Kidney capillary endothelial cell (primary cell): Measurements from ENCODE around the gene RANBP10.

Source experiments
- DNase-seq: peaks from one replicate; pipeline ENCODE4 v3.0.0-alpha.2; 2018; ENCODE audit warnings: low spot score

The RANBP10 gene

DNA sequence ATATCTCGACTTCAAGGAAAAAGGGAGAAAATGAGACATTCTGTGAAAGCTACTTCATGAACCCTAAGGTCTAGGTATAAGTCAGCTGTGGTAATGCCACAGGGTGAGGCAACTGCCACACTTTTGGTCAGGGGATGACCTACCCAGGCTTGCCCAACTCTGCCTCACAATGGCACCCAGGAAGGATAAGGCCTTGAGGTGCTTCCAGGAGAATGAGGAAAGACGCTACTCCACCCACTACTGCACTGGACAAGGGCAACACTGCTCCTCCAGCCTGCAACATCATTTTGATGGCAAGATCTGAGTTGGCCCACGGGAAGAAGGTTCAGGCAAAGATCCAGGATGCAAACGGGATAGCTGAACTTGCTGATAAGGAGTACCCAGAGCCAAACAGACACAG lies 65.2 kb downstream of the RANBP10 start:
- DNase-seq = no peak

- DNase-seq = no peak
Measured at GRCh38 chr16:67740391-67740790, 66.0 kb downstream of the RANBP10 start.

DNA sequence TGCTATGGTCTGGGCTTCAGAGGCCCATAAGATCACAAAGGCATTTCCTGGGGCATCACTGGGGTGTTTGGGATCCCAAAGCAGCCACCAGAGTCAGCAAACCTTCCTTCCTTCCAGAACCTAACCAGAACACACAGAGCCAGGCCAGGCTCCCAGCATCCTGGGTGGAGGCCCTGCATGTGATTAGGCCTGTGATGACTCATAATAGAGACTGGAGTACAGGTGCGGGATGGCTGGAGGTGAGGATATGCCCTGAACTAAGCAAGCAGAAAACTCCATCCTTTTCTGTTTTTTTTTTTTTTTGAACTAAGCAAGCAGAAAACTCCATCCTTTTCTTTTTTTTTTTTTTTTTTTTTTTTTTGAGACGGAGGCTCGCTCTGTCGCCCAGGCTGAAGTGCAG lies 69.5 kb downstream of the RANBP10 start:
- DNase-seq = no peak

GRCh38 chr16:67734731-67735201 lies 71.6 kb downstream of the RANBP10 start:
- no peak for DNase-seq

GRCh38 chr16:67733734-67734470 lies 72.5 kb downstream of the RANBP10 start:
- DNase-seq = no peak

GRCh38 chr16:67731753-67732095 lies 74.6 kb downstream of the RANBP10 start:
- DNase-seq = no peak

GRCh38 chr16:67731071-67731752 lies 75.1 kb downstream of the RANBP10 start:
- DNase-seq = no peak

DNA sequence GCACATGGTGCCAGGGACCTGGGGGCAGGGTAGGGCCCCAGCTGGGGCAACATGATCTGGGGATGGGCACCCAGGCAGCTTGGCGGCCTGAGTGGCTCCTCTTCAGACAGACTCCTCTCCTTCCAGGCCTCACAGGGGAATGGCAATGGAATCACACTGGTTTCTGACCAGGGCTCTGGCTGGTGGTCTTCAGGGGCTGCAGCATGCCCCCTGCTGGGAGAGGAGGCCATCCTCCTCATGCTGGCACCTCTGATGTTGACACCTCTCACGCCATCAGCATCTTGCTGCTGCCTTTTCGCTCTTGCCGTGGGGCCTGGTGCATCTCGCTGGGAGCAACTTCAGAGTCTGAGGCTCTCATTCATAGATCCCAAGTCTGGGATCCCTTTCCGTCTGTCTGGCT lies 76.0 kb downstream of the RANBP10 start:
- no peak for DNase-seq

- no peak for DNase-seq
Measured at GRCh38 chr16:67729636-67730248, 76.6 kb downstream of the RANBP10 start.

DNA sequence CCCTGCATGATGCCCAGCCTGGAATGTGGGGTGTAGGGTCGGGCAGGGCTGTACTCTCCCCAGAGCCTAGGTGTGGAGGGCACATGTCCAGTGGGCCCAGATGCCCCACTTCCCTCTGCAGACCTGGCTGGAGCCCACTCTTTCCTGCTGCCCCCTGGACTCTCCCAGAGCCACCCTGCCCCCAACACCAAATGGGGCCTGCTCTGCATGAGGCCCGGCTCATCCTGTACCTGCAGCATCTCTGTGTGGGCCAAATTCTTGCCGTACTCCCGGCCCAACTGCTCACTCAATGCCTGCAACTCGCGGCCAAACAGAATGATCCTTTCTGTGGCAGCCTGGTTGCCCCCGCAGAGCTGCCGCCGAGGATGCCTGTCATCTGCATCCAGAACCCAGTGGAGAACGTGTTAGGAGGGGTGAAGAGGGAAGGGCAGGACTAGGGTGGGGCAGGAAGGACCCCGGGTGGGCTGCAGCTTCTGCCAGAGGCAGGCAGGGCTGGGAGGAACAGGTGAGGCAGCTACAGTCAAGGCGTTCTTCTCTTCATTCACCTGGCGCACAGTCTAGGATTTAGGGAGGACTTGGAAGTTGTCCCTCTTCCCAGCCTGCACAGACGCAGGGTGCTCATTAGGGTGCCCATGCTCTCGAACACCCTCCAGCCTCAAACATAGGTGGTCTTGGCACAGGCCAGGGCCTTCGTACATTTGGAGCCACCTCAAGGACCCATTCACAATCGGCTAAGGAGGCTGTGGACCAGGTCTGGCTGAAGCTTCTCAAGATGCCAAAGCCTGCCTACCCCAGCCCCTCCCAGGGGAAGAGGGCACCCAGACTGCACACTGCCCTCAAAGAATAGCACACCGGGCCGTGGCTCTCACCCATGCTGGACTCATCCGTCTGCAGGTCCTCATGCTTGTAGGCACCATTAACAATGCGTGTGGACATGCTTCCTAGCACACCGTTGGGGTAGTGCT lies 78.6 kb downstream of the RANBP10 start:
- no peak for DNase-seq

GRCh38 chr16:67726106-67727034 lies 80.0 kb downstream of the RANBP10 start:
- DNase-seq = no peak

GRCh38 chr16:67723911-67724305 lies 82.5 kb downstream of the RANBP10 start:
- DNase-seq = no peak

DNA sequence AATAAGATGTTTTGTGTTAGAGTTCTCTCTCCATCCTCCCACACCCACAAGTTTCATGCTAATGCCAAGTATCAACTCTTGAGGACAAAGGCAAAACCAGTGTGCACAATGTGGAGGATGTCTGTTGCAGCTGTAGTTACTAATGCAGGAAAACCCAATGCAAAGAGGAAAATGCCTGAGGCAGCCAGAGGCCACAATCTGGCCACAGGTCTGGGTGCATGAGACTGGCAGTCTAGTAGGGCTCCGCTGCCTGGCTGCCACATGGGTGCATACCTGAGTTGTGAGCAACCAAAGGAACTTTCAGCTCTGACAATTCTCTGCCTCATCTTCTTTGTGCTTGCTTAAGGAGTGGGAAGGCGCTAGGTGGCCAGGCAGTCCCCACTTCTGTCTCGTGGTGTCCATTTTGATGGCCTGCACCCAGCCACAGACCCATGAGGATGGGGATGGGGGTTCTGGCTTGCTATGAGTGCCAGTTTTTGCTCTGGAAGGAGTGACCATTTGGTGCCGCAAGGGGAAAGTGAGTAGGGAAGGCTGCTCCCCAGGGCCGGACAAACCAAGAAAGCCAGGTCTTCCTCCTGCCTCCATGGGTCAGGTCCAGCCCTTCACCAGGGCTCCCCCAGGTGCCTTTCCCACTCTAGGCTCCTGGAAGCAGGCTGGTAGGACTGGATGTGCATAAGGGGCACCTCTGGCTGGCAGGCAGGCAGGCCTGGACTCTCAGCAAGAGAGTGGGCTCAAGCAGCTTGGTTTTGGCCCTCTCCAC lies 83.0 kb downstream of the RANBP10 start:
- no peak for DNase-seq

- DNase-seq = peak; percentile 4
Measured at GRCh38 chr16:67720236-67720635, 86.1 kb downstream of the RANBP10 start.

DNA sequence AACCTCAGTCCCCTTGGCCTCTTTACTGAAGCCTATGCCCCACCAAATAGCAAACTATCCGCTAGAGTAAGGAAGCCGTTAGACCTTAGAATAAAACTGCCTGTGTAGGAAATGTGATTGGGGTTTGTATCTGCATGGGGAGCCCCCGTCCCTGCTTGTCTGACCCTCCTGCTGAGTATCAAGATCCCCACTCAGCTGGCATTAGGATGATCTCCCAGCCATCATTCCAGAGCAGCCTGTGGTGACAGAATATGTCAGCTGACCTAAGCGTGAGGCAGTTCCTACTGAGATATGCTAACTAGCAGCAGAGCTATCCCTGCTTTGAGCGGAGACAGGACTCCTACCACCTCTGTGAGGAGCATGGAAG lies 86.6 kb downstream of the RANBP10 start:
- DNase-seq = peak; percentile 49

DNA sequence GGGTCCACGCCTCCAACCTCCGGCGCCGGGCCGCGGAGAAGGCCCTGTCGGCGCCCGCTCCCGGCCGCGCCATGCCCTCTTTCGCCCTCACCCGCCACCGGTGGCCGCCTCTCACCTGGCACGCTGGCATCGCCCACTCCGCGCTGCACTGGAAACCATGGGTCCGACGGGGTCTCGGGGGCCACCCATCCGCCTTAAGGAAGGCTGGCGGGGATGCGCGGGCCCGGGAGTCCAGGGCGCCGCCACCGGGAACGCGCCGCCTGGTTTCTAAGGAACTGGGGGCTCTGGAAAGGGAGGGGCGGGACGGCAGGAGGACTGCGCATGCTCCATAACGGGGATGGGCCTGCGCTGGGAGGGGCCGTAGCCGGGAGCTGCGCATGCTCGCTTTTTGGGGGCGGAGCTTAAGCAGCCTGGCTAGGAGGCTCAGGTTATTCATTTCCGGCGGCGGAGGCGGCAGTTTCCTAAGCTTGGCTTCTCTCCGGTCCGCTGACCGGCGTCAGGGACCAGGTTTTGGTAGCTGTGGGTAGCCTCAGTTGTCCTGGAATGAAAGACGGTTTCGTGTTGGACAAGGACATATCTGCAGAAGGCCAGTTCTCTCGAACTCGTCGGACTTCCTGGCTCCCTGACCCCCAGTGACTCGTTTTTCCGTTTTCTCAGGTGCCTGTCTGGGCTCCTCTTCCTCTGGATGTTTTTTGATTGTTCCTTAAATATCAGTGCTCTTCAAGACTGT lies 87.1 kb downstream of the RANBP10 start, which contains the start of gene GFOD2:
GFOD2 (minus strand) TSS at position 269 of the 730 bp plus-strand sequence. CDS start 33,601 bp downstream, outside the sequence.
- DNase-seq = peak; percentile 97

DNA sequence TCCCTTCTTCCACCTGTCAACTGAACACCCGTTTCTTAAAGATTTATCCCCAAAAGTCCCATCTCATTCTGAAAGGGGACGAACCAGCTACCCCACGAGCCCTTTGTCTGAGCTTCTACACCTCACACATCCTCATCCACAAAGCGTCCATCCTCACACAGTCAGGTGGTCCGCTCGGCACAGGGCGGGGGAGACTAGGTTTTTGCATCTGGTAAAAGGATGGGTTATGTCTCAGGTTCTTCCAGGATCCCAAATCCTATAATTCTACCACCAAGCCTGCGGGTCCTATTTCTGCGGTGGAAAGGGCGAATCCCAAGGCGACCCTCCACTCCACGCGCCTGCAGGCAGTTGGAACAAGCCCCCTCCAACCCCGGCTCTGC lies 87.7 kb downstream of the RANBP10 start:
- peak; percentile 13 for DNase-seq

DNA sequence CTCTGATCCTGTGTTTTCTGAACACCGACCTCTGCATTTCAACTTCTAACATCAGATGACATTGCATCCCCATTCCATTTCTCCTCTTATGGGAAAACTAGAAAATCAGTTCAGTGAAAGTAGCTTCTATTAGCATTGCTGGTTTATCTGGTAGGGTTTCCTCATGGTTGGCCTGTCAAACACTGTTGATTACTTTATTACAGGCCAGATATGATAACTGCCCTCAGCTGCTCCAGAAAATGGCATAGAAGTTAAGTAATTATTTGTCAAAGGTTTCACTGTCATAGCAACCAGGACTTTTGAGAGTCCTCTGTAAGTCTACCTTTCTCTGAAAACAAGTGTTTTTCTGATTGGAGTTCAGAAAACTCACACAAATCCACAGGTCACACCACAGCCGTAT lies 90.3 kb downstream of the RANBP10 start:
- no peak for DNase-seq

DNA sequence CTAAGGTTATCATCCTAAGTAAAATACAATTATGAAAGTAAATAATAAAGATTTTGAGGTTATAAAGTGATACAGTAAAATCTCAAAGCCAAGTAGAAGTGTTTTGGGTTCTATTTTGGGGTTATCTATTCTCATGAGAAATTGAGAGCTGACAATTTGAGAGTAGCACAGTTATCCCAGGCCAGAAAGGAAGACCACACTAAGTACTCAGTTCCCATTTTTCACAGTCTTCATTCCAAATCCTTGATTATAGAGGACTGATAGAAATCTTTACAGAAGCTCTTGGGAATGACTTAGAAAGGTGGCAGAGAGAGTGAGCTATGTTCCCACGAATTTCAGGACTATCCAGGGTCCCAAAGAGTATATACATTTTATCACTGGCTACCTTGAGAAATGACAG lies 91.8 kb downstream of the RANBP10 start:
- DNase-seq = no peak
